Left lung (tissue), 10 donors: ENCODE measurements around the gene KLHL8. TPM values are rescaled to one million over a fixed set of nuclear protein-coding genes. Genes with fewer than 3 reads are reported as not detected.

ENCODE experiments used
- ATAC-seq: fragments of 200-7000 bp; cut with Tn5 transposase; one replicate; pipeline ENCODE4 v1.9.1; 2020; ENCODE audit warnings: moderate library complexity
- DNase-seq, 4 donors: peaks; one replicate each; pipeline ENCODE4 v3.0.0-alpha.2; 2013 to 2020
- H3K27ac ChIP-seq, 2 donors: fragments of 200-600 bp; sonication (generic) in 1 of 2; one replicate each; pipeline versions ENCODE4 v1.5.0 to v1.8.0; 2020 to 2021
- H3K27me3 ChIP-seq, 2 donors: fragments of 200-600 bp; sonication (generic) in 1 of 2; one replicate each; pipeline versions ENCODE4 v1.5.0 to v1.8.0; 2020 to 2021
- H3K36me3 ChIP-seq, 2 donors: fragments of 200-600 bp; sonication (generic) in 1 of 2; one replicate each; pipeline versions ENCODE4 v1.5.0 to v1.8.0; 2020 to 2021
- H3K4me1 ChIP-seq, 2 donors: fragments of 200-600 bp; one replicate each; pipeline ENCODE4 v1.8.0; 2021
- H3K4me3 ChIP-seq, 2 donors: fragments of 200-600 bp; sonication (generic) in 1 of 2; one replicate each; pipeline versions ENCODE4 v1.5.0 to v1.8.0; 2020 to 2021; ENCODE audit warnings: mild to moderate bottlenecking in 1 of 2
- H3K9me3 ChIP-seq, 2 donors: fragments of 200-600 bp; sonication (generic) in 1 of 2; one replicate each; pipeline versions ENCODE4 v1.5.0 to v1.8.0; 2020 to 2021
- CTCF ChIP-seq, 2 donors: fragments of 200-600 bp; sonication (generic) in 1 of 2; IDR thresholded peaks; one replicate each; pipeline versions ENCODE4 v1.5.0 to v1.8.0; 2021; ENCODE audit warnings: antibody characterized with exemption in 2 of 2
- intact Hi-C, 2 donors: fragments of 100-400 bp; cut with DNase I; formaldehyde crosslinking; loops; one replicate each; pipeline versions ENCODE4 v1.11.2 to v1.14.2; 2022
- polyA plus RNA-seq, 6 donors: library from polyadenylated mRNA; unstranded; fragments of 120-200 nt; gene quantifications; one replicate each; pipeline ENCODE4 v1.2.1, GENCODE V29; 2013; ENCODE audit not compliant: insufficient read length in 6 of 6
- total RNA-seq, 2 donors: library from RNA; stranded (reverse); fragmentation: NEBNext Ultra II Directional; extraction: Animal tissue kit (Norgen Biotek cat#: 25700); gene quantifications; one replicate each; pipeline ENCODE4 v1.2.1, GENCODE V29; 2021
- donor health status: DM: no; HTN: yes; CAD: no.
- donor health status: DM: no; HTN: no; CAD: no.

The KLHL8 gene
- total and polyA plus RNA-seq, 8 donors, result 14.7 to 21.3 (median 18.9) TPM

DNA sequence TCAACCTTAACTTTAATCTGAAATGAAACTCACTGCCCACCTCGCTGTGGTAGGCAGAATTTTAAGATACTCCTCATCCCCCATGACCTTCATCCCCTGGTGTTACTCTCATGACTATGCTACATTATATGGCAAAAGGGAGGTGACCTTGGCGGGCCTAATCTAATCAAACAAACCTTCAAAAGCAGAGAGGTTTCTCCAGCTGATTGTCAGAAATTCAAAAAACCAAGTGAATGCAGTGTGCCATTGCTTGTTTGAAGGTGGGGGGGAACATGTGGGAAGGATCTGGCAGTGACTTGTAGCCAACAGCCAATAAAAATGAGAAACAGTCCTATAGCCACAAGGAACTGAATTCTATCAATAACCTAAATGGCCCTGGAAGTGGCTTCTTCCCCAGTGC, 48.5 kb downstream of the KLHL8 start:
- no peak for DNase-seq
- Histone ChIP-seq H3K4me1 (no peaks in the 10 kb centered on the region), H3K36me3 (peaks cover 0 to 29% of the 10 kb centered on the region in 2 donors), H3K4me3 (no peak overlapping the region), H3K27me3 (no peaks in the 10 kb centered on the region), H3K27ac (no peak overlapping the region), H3K9me3 (no peaks in the 10 kb centered on the region)
- no peak for ATAC-seq
- intact Hi-C loops, result no loop called here
- TF ChIP-seq CTCF (IDR thresholded peaks at IDR 0.05), result no peak

DNA sequence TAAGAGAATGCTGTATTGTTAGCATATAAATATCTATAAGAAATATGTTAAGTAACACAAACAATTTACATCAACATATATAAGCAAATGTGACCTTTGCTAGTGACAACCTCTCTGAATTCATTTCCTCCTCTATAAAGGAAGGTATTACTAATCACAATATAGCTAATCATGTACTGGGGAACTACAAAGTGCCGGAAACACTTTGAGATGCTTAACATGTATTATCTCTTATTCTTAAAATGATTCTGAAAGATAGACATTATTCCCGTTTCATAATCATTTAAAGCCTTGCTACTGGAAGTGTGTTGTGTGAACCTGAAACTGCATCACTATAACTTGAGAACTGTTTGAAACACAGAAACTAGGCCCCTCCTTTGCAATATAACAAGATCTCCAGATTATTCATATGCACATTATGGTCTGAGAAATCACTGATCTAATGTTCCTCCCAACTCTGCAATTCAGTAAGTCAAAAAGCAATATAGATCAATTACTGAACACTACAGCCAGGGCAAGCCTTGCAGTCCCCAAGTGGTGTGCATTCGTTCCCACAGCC, 54.0 kb downstream of the KLHL8 start:
- H3K27me3 ChIP-seq, result no peaks in the 10 kb centered on the region
- no peaks in the 10 kb centered on the region for H3K4me1 ChIP-seq
- ATAC-seq (no peak), DNase-seq (no peak)
- no peaks in the 10 kb centered on the region for H3K9me3 ChIP-seq
- H3K27ac ChIP-seq, result no peak overlapping the region
- intact Hi-C loops, result no loop called here
- H3K4me3 ChIP-seq, result no peak overlapping the region
- no peak for TF ChIP-seq CTCF (IDR thresholded peaks at IDR 0.05)
- peaks cover 0 to 48% of the 10 kb centered on the region in 2 donors for H3K36me3 ChIP-seq

DNA sequence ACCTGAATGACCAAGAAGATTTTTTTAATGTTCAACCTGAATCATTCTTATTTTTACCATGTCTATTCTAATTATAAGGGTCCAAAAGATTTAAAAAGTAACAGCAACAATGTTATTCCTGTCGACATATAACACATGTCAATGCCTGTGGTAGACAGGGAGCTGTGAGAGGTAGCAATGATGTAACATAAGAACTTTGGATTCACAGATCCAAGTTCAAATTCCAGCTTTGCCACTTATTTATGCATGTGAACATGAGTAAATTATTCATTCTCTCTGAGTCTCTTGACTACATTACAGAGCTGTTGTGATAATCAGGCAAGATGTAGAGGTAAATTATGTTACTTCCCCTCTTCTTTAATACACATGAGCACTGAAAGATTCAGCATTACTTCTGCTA, 54.5 kb downstream of the KLHL8 start:
- Histone ChIP-seq H3K27ac (no peak overlapping the region), H3K4me1 (no peaks in the 10 kb centered on the region), H3K27me3 (no peaks in the 10 kb centered on the region), H3K9me3 (no peaks in the 10 kb centered on the region), H3K36me3 (peaks cover 0 to 48% of the 10 kb centered on the region in 2 donors), H3K4me3 (no peak overlapping the region)
- DNase-seq (no peak), ATAC-seq (no peak)
- intact Hi-C loops, result no loop called here
- TF ChIP-seq CTCF (IDR thresholded peaks at IDR 0.05), result no peak

- intact Hi-C loops, result loop anchor here in 1 of 2 donors (5.0 to 10.0 kb wide), 2 partner anchors 52 to 84 kb away; no protein-coding TSS in a partner anchor
- no peaks in the 10 kb centered on the region for H3K27me3 ChIP-seq
- H3K4me1 ChIP-seq, result no peaks in the 10 kb centered on the region
- no peak overlapping the region for H3K27ac ChIP-seq
- no peaks in the 10 kb centered on the region for H3K9me3 ChIP-seq
- DNase-seq, result no peak
- H3K4me3 ChIP-seq, result no peak overlapping the region
- no peak for ATAC-seq
- no peak for TF ChIP-seq CTCF (IDR thresholded peaks at IDR 0.05)
- H3K36me3 ChIP-seq, result no peaks in the 10 kb centered on the region
These were observed 67.1 kb downstream of the KLHL8 start for GRCh38 chr4:87153078-87153870.

DNA sequence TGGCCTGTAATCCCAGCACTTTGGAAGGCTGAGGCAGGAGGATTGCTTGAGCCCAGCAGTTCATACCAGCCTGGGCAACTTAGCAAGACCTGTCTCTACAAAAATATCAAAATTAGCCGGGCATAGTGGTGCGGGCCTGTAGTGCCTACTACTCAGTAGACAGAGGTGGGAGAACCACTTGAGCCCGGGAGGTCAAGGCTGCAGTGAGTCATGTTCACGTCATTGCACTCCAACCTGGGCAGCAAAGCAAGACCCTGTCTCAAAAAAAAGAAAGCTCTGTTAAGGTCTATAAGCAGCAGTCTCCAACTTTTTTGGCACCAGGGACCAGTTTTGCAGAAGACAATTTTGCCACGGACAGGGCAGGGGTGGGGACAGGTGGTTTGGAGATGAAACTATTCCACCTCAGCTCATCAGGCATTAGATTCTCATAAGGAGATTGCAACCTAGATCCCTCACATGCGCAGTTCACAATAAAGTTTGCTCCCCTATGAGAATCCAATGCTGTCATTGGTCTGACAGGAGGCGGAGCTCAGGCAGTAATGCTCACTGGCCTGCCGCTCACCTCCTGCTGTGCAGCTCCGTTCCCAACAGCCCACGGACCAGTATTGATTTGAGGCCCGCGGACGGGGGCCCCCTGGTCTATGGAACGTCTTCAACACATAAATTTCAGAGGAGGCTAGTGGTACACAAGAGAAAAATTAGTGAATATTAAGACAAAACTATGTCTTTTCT, 67.9 kb downstream of the KLHL8 start:
- intact Hi-C loops, result loop anchor here in 1 of 2 donors (5.0 to 10.0 kb wide), 2 partner anchors 52 to 85 kb away; no protein-coding TSS in a partner anchor
- Histone ChIP-seq H3K4me1 (no peaks in the 10 kb centered on the region), H3K27ac (no peak overlapping the region), H3K36me3 (no peaks in the 10 kb centered on the region), H3K4me3 (no peak overlapping the region), H3K9me3 (no peaks in the 10 kb centered on the region), H3K27me3 (no peaks in the 10 kb centered on the region)
- ATAC-seq, result no peak
- DNase-seq, result no peak
- no peak for TF ChIP-seq CTCF (IDR thresholded peaks at IDR 0.05)
